Fibroblast of lung (primary cell): ENCODE results near the gene WDR27. TPM values are rescaled to one million over a fixed set of nuclear protein-coding genes. Genes with fewer than 3 reads are reported as not detected.

ENCODE experiments used
- DNase-seq, 2 donors: peaks; one replicate each; pipeline versions ENCODE4 v3.0.0 to v3.0.0-alpha.2; 2010; ENCODE audit warnings: low read depth in 2 of 2
- H2AFZ ChIP-seq: 2 replicates; pipeline ENCODE4 v1.5.1; 2012; ENCODE audit warnings: low read length, control low read depth, inconsistent platforms
- H3K27ac ChIP-seq: 2 replicates; pipeline ENCODE4 v1.5.1; 2011; ENCODE audit warnings: low read length, control low read depth; ENCODE audit not compliant: insufficient read depth
- H3K27me3 ChIP-seq: 2 replicates; pipeline ENCODE4 v1.5.1; 2011; ENCODE audit warnings: mild to moderate bottlenecking, low read length; ENCODE audit not compliant: control insufficient read depth, insufficient read depth
- H3K36me3 ChIP-seq: 2 replicates; pipeline ENCODE4 v1.5.1; 2011; ENCODE audit warnings: low read length; ENCODE audit not compliant: control insufficient read depth, insufficient read depth
- H3K4me1 ChIP-seq: 2 replicates; pipeline ENCODE4 v1.5.1; 2011; ENCODE audit warnings: low read length; ENCODE audit not compliant: control insufficient read depth, insufficient read depth; ENCODE audit errors: extremely low read depth
- H3K4me2 ChIP-seq: 2 replicates; pipeline ENCODE4 v1.5.1; 2011; ENCODE audit warnings: low read length, control low read depth; ENCODE audit not compliant: insufficient read depth; ENCODE audit errors: extremely low read depth
- H3K4me3 ChIP-seq, 4 experiments: fragments of 200-600 bp in 1 of 4; sonication (generic) in 1 of 4; replicated peaks in 1 of 4; 2 replicates each; pipeline ENCODE4 v1.5.1; 2011 to 2016; ENCODE audit warnings: low read length in 4 of 4, low read depth in 3 of 4, mild to moderate bottlenecking in 3 of 4, control low read depth in 2 of 4, inconsistent platforms in 1 of 4, mixed read lengths in 1 of 4; ENCODE audit not compliant: insufficient read depth in 1 of 4; ENCODE audit errors: control extremely low read depth in 1 of 4
- H3K79me2 ChIP-seq: 2 replicates; pipeline ENCODE4 v1.5.1; 2012; ENCODE audit warnings: mild to moderate bottlenecking, low read length, inconsistent platforms; ENCODE audit not compliant: control insufficient read depth, insufficient read depth
- H3K9ac ChIP-seq: 2 replicates; pipeline ENCODE4 v1.5.1; 2011; ENCODE audit warnings: mild to moderate bottlenecking, low read length, control low read depth; ENCODE audit not compliant: insufficient read depth
- H3K9me3 ChIP-seq: 2 replicates; pipeline ENCODE4 v1.5.1; 2012; ENCODE audit warnings: low read depth, low read length; ENCODE audit not compliant: control insufficient read depth, insufficient read depth
- H4K20me1 ChIP-seq: 2 replicates; pipeline ENCODE4 v1.5.1; 2011; ENCODE audit warnings: low read length; ENCODE audit not compliant: control insufficient read depth, insufficient read depth; ENCODE audit errors: extremely low read depth
- CTCF ChIP-seq, 2 donors: IDR thresholded peaks in 1 of 2; conservative IDR thresholded peaks in 1 of 2; 1 replicate in 1 of 2; 2 replicates in 1 of 2; pipeline ENCODE4 v1.5.1; 2011 to 2012; ENCODE audit warnings: low read length in 2 of 2, control low read depth in 1 of 2, inconsistent platforms in 1 of 2, low read depth in 1 of 2, mild to moderate bottlenecking in 1 of 2
- EZH2 ChIP-seq: IDR thresholded peaks from 2 replicates; pipeline ENCODE4 v1.5.1; 2012; ENCODE audit warnings: low read length, control low read depth, mild to moderate bottlenecking; ENCODE audit errors: missing control alignments
- polyA plus RNA-seq, 2 donors: library from polyadenylated mRNA; depleted of rRNA in 1 of 2; stranded (reverse) in 1 of 2; unstranded in 1 of 2; fragments of >200 nt; gene quantifications; 2 replicates each; pipeline ENCODE4 v1.2.1, GENCODE V29; 2011 to 2012; ENCODE audit warnings: missing spikeins in 1 of 2
- total RNA-seq: library from RNA; depleted of rRNA; stranded (reverse); fragments of >200 nt; gene quantifications from 2 replicates; pipeline ENCODE4 v1.2.1, GENCODE V29; 2014

The WDR27 gene
- total and polyA plus RNA-seq, 2 donors (not counting 1 experiment from before 2014, with no cell fraction given): 8.8 to 23.3 TPM

GRCh38 chr6:169407325-169407724, 294.5 kb downstream of the WDR27 start:
- Histone ChIP-seq H3K27ac (no peak overlapping the region), H4K20me1 (no peaks in the 10 kb centered on the region), H3K9ac (no peak overlapping the region), H3K4me1 (no peaks in the 10 kb centered on the region), H2AFZ (no peak overlapping the region), H3K9me3 (no peaks in the 10 kb centered on the region), H3K36me3 (no peaks in the 10 kb centered on the region), H3K4me3 (no peak overlapping the region), H3K79me2 (no peaks in the 10 kb centered on the region), H3K27me3 (no peaks in the 10 kb centered on the region), H3K4me2 (no peak overlapping the region)
- no peak for TF ChIP-seq CTCF (conservative IDR thresholded peaks at IDR 0.05 in 1 of 2, IDR thresholded peaks at IDR 0.05 in 1 of 2; ENCODE audit: low read depth in 1 of 2, low read length in 2 of 2)
- no peak for TF ChIP-seq EZH2
- DNase-seq: no peak

Other genes with a start within 250 kb of the WDR27 start
- gene C6orf120, start 97 bp upstream of the WDR27 start, total RNA-seq: 41.9 and 46.2 TPM in 2 replicates
- gene C6orf120, start 97 bp upstream of the WDR27 start, polyA plus RNA-seq: 35.5 and 41.0 TPM in 2 replicates
- gene PHF10, start 22.5 kb upstream of the WDR27 start, total RNA-seq: 15.5 and 15.7 TPM in 2 replicates
- 15.7 and 20.8 TPM in 2 replicates for gene PHF10, start 22.5 kb upstream of the WDR27 start, polyA plus RNA-seq
- 0.83 and 1.0 TPM in 2 replicates for gene DYNLT2, start 49.5 kb upstream of the WDR27 start, total RNA-seq
- 0.42 and 0.49 TPM in 2 replicates for gene DYNLT2, start 49.5 kb upstream of the WDR27 start, polyA plus RNA-seq
- gene ERMARD, start 49.6 kb upstream of the WDR27 start, total RNA-seq: 21.3 and 32.5 TPM in 2 replicates
- gene ERMARD, start 49.6 kb upstream of the WDR27 start, polyA plus RNA-seq: 19.5 and 22.0 TPM in 2 replicates